ENCODE measurements around the gene AGBL1.

Gene AGBL1

DNA sequence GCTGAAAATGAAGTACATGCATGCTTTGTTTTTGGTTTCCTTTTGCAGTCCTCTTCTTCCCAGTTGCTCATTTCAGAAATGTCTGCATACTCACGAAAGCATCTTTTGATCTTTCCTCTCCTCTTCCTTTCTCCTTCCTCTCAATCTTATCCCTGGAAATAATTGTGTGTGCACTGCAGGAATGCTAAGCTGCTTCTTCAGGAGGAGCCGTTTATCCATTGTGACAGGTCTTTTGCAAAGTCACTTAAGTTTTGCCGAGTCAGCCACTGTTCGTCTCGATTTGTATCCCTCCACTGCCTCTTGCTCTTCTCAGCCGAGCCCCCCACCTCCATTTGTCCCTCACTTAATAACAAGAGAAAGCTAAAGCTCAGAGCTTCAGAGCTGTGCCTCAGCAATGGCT lies 597.6 kb downstream of the AGBL1 start:
- DNase-seq (ENCODE audit: low read depth), result no peak
- TF ChIP-seq, protein P1, sequence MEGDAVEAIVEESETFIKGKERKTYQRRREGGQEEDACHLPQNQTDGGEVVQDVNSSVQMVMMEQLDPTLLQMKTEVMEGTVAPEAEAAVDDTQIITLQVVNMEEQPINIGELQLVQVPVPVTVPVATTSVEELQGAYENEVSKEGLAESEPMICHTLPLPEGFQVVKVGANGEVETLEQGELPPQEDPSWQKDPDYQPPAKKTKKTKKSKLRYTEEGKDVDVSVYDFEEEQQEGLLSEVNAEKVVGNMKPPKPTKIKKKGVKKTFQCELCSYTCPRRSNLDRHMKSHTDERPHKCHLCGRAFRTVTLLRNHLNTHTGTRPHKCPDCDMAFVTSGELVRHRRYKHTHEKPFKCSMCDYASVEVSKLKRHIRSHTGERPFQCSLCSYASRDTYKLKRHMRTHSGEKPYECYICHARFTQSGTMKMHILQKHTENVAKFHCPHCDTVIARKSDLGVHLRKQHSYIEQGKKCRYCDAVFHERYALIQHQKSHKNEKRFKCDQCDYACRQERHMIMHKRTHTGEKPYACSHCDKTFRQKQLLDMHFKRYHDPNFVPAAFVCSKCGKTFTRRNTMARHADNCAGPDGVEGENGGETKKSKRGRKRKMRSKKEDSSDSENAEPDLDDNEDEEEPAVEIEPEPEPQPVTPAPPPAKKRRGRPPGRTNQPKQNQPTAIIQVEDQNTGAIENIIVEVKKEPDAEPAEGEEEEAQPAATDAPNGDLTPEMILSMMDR (IDR thresholded peaks at IDR 0.05; ENCODE audit: control insufficient read depth, extremely low read depth, insufficient read depth), result no peak
- H3K4me3 ChIP-seq (ENCODE audit: low read depth, low read length), result no peak overlapping the region

DNA sequence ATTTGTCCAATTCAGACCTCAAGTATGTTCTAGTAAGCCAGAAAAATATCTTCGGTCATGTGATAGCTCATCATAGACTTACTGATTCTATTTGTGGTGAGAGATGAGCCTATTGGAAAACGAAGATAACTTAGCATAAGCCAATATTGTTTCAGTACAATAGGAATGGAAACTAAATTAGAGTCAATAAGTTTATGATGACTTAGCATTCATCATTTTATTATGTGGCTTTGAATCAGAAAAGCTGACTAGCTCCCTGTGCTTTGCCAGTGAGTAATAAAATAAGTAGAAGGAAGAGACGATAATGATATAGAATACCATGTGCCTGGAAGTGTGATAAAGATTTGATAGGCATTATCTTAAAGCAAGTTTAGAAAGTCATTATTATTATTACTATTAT lies 605.6 kb downstream of the AGBL1 start:
- H3K4me3 ChIP-seq (ENCODE audit: low read depth, low read length), result no peak overlapping the region
- DNase-seq (ENCODE audit: low read depth), result no peak
- TF ChIP-seq, protein P1 (IDR thresholded peaks at IDR 0.05; ENCODE audit: control insufficient read depth, extremely low read depth, insufficient read depth), result no peak

DNA sequence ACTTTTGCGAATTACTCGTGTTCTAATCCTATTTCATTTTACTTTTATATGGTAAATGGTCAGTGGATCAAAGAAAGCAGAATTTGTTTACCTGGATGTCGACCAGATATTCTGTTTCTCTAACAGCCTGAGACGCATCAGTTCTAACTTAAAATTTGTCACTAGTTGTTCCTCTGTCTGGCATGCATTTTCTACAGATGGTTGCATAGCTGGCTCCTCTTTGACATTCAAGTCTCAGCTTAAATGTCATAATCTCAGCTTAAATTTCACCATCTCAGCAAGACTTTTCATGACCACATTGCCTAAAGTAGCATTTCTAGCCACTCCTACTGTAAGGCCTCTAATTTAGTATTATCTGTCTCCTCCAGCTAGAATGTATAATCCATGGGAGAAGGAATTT lies 609.3 kb downstream of the AGBL1 start:
- no peak overlapping the region for H3K4me3 ChIP-seq (ENCODE audit: low read depth, low read length)
- TF ChIP-seq, protein P1 (IDR thresholded peaks at IDR 0.05; ENCODE audit: control insufficient read depth, extremely low read depth, insufficient read depth), result no peak
- no peak for DNase-seq (ENCODE audit: low read depth)

DNA sequence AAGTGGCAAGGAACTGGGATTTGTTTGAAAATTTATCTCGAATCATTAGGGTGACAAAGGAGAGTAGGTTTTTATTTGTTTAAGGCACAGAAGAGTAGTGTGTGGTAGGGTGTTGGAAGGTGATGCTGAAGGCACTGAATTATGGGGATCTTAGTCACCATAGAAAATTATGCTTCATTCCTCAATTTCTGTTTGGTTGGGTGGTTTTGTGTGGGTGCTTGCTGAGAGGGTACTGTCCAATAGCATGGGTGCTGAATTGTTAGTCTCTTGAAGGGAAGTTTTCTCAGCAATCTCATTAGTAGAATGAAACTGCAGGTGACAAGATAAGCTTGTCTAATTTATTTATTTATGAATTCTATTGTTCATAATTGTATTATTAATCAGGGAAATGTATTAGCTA lies 610.9 kb downstream of the AGBL1 start:
- TF ChIP-seq, protein P1 (IDR thresholded peaks at IDR 0.05; ENCODE audit: control insufficient read depth, extremely low read depth, insufficient read depth), result no peak
- no peak for DNase-seq (ENCODE audit: low read depth)
- no peak overlapping the region for H3K4me3 ChIP-seq (ENCODE audit: low read depth, low read length)

DNA sequence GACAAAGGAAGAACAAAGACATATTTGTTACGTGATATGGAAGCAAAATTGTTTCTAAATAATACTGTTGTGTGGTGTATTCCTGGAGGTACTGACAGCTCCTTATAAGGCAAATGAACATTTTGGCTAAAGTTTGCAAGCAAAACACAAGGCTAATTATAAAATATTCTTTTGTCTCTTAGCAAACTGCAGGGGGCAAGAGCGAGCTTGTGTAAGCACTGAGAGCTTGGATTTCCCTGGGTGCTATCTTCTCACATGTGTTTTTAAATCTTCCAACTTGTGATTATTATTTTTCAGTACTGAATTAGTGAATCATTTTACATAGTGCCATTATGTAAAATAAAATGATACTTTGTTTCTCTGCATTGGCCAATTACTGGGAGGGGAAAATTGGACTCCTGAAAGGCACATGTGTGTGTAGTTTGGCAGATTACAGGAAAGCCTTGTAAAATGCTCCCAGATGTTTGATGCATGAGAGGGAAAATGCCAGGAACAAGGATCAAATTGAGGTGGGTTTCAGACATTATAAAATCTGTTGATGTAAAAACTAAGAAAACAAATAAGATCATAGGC lies 611.5 kb downstream of the AGBL1 start:
- no peak for DNase-seq (ENCODE audit: low read depth)
- H3K4me3 ChIP-seq (ENCODE audit: low read depth, low read length), result no peak overlapping the region
- TF ChIP-seq, protein P1 (IDR thresholded peaks at IDR 0.05; ENCODE audit: control insufficient read depth, extremely low read depth, insufficient read depth), result peak; percentile 15; the same call in 1 of the 2 replicates

DNA sequence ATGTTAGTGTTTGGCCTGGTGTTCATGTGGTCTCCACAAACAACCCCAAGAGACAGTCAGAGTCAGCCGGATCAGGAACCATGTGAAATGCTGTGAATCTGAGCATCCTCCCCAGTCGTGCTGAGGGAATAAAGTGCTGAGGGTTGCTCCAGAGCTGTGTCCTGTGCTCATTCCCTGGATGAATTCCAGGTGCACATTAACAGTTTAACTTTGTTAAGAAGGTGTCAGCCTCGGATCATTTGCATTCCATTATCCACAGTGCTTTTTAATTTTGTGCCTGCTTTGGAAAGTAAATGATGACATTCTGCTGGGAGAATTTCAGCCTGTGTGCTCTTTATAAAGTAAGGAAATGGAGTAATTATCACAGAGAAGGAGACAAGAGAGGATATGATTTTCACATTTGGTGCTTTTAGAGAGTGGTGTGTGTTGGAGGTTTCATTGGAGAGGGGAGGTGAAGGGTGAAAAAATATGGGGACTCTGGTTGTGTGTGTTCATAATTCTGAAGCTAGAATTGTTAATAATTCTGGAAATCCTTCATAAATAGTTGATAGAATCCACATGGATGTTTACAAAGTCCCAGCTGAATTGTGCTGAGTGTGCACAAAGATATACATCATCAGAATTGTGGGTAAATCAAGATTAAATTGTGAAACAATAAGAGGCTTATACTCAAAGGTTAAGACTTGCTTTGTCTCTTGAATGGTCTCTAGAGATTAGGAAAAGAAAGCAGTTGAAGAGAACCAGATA lies 621.4 kb downstream of the AGBL1 start:
- TF ChIP-seq, protein P1 (IDR thresholded peaks at IDR 0.05; ENCODE audit: control insufficient read depth, extremely low read depth, insufficient read depth), result no peak
- DNase-seq (ENCODE audit: low read depth), result no peak

DNA sequence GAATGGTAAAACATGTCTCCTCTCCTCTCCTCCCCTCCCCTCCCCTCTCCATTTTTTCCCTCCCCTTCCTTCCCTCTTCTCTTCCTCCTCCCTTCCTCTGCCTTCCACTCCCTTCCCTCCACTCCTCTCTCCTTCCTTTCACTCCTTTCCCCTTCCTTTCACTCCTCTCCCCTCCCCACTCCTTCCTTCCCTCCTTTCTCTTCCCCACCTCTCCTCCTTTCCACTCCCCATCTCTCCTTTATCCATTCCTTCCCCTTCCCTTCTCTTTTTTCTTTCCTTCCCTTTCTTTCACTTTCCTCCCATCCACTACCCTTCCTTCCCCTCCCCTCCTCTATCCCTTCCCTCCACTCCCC lies 621.9 kb downstream of the AGBL1 start:
- TF ChIP-seq, protein P1 (IDR thresholded peaks at IDR 0.05; ENCODE audit: control insufficient read depth, extremely low read depth, insufficient read depth), result no peak
- H3K4me3 ChIP-seq (ENCODE audit: low read depth, low read length), result no peak overlapping the region
- DNase-seq (ENCODE audit: low read depth), result no peak

More for the DNA sequence above, 621.4 kb downstream of the AGBL1 start:
- no peak overlapping the region for H3K4me3 ChIP-seq (ENCODE audit: low read depth, low read length)

All from LNCaP clone FGC (cell line).